Measurements from ENCODE around the gene NME7.

The NME7 gene

GRCh38 chr1:169271098-169271497 is 96.5 kb downstream of the NME7 start:
- DNase-seq (ENCODE audit: low spot score) = no peak
- H3K27ac ChIP-seq = no peak overlapping the region
- no peak for TF ChIP-seq CTCF (IDR thresholded peaks at IDR 0.05)
- no peak overlapping the region for H3K4me3 ChIP-seq

DNA sequence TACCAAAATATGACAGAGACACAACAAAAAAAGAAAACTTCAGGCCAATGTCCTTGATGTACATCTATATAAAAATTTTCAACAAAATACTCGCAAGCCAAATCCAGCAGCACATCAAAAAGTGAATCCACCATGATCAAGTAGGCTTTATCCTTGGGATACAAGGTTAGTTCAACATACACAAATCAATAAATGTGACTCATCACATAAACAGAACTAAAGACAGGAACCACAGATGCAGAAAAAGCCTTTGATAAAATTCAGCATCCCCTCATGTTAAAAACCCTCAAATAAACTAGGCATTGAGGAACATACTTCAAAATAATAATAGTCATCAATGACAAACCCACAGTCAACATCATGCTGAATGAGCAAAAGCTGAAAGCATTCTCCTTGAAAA is 101.5 kb downstream of the NME7 start:
- TF ChIP-seq CTCF (IDR thresholded peaks at IDR 0.05) = no peak
- no peak for DNase-seq (ENCODE audit: low spot score)
- H3K4me3 ChIP-seq = no peak overlapping the region
- H3K27ac ChIP-seq = no peak overlapping the region

DNA sequence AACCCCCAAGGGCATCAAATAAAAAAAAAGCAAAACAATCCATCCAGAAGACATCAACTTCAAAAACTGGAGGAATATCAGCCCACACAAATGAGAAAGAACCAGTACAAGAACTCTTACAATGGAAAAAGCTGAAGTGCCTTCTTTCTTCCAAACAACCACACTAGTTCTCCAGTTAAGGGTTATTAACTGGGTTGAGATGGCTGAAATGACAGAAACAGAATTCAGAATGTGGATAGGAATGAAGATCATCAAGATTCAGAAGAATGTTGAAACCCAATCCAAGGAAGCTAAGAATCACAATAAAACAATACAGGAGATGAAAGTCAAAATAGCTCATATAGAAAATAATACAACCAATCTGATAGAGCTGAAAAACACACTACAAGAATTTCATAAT is 104.5 kb downstream of the NME7 start:
- no peak overlapping the region for H3K4me3 ChIP-seq
- no peak for DNase-seq (ENCODE audit: low spot score)
- TF ChIP-seq CTCF (IDR thresholded peaks at IDR 0.05) = no peak
- no peak overlapping the region for H3K27ac ChIP-seq

GRCh38 chr1:169261884-169262283 is 105.7 kb downstream of the NME7 start:
- H3K4me3 ChIP-seq = no peak overlapping the region
- TF ChIP-seq CTCF (IDR thresholded peaks at IDR 0.05) = no peak
- H3K27ac ChIP-seq = no peak overlapping the region
- no peak for DNase-seq (ENCODE audit: low spot score)

- DNase-seq (ENCODE audit: low spot score) = no peak
- TF ChIP-seq CTCF (IDR thresholded peaks at IDR 0.05) = no peak
- H3K4me3 ChIP-seq = no peak overlapping the region
Observed at GRCh38 chr1:169260478-169261151, 107.0 kb downstream of the NME7 start.

GRCh38 chr1:169259816-169260215 is 107.8 kb downstream of the NME7 start:
- TF ChIP-seq CTCF (IDR thresholded peaks at IDR 0.05) = no peak
- DNase-seq (ENCODE audit: low spot score) = no peak
- H3K27ac ChIP-seq = no peak overlapping the region
- no peak overlapping the region for H3K4me3 ChIP-seq

More at GRCh38 chr1:169260478-169261151, 107.0 kb downstream of the NME7 start:
- H3K27ac ChIP-seq = no peak overlapping the region

- no peak overlapping the region for H3K27ac ChIP-seq
- no peak for DNase-seq (ENCODE audit: low spot score)
- no peak overlapping the region for H3K4me3 ChIP-seq
- TF ChIP-seq CTCF (IDR thresholded peaks at IDR 0.05) = no peak
Observed at GRCh38 chr1:169250795-169251194, 116.8 kb downstream of the NME7 start.
